ENCODE results near the gene CALHM2.

The CALHM2 gene

GRCh38 chr10:103475437-103475836 lies 23.3 kb upstream of the CALHM2 start:
- DNase-seq, result no peak

GRCh38 chr10:103474077-103474476 lies 21.9 kb upstream of the CALHM2 start:
- no peak for DNase-seq

DNA sequence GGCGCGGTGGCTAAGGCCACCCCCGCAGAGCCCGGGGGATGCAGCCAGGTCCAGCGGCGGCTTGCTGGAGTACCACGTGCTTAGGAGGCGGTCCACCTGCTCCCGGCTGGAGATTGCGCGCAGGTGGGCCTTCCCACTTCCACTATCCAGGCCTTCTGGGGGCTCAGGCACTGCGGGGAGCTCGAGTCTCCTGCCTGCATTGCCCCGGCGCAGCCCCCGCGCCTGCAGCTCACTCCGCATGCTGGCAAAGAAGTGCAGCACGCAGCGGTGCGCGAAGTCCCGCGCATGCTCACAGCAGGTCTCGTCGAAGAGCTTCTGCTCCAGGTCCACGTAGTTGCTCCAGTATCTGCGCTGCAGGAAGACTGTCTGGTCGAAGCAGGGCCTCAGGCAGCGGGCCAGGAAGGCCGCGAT lies 21.1 kb upstream of the CALHM2 start:
- DNase-seq, result no peak

- DNase-seq, result no peak
Observed at GRCh38 chr10:103472005-103472404, 19.8 kb upstream of the CALHM2 start.

- DNase-seq, result peak; percentile 25
Observed at GRCh38 chr10:103470761-103471653, 18.8 kb upstream of the CALHM2 start.

DNA sequence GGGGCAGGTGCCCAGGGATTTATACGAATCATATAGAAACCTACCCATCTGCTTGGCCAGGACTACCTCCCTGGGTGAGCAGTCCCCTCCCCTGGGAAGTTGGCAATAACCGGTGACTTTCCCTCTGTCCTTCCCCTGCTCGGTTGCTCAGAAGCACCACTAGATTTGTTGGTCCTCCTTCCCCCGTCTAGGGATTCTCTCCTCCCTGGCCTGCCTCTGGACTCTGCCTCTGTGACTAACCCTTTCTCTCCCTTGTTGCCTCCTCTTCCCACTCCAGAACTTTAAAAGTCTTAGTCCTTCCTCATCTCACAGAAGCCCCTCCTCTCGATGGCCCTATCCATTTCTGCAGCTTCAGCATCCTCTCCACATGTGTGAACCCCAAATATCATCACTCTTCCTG lies 17.0 kb upstream of the CALHM2 start:
- DNase-seq, result no peak

GRCh38 chr10:103467406-103467805 lies 15.2 kb upstream of the CALHM2 start:
- no peak for DNase-seq

DNA sequence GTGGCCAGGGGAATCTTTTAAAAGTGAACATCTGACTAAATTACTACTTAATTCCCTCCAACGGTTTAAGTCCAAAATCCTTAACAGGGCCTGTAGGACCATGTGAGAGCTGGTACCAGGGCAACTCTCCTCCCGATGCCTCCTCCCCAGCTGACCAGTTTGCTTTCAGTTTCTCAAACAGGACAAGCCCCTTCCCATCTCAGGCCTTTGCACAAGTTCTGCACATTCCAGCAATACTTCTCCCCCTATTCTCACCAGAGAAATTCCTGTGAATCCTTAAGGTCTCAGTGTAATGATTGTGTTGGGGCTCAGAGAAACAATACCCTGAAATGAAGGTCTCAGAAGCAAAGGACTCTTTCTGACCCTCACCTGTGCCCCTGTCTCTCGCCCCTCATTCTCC lies 14.6 kb upstream of the CALHM2 start:
- no peak for DNase-seq

GRCh38 chr10:103465411-103466179 lies 13.4 kb upstream of the CALHM2 start:
- no peak for DNase-seq

DNA sequence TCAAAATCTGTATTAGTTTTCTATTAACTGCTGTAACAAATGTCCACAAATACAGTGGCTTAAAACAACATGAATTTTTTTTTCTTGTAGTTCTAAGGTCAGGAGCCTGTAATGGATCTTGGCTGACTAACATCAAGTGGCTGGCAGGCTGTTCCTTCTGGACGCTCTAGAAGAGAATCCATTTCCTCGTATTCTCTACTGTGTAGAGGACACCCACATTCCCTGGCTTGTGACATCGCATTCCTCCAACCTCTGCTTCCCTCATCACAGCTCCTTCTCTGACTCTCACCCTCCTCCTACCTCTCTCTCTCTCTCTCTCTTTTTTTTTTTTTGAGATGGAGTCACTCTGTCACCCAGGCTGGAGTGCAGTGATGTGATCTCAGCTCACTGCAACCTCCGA lies 11.3 kb upstream of the CALHM2 start:
- DNase-seq, result no peak

DNA sequence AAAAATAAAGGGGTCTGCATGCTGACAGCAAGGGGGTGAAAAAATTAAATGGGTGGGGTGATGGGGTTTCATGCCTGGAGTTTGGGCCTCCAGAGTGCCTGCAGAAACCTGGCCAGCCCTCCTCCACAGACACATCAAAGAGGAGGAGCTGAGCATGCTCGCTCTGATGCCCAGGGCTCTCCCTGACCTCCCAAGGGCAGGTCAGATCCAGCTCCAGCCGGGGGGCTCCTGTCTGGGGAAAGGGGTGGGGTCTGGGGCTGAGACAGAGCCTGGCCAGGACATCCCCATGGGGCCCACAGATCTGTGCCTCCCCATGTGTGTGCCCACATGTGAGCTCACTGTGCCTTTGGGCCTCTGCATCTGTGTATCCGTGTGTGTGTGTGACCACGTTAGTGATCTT lies 7.4 kb upstream of the CALHM2 start:
- no peak for DNase-seq

- peak; percentile 16 for DNase-seq
Observed at GRCh38 chr10:103458720-103459119, 6.5 kb upstream of the CALHM2 start, which contains the start of gene CALHM1. CALHM1 (minus strand) TSS chr10:103458900; CDS start chr10:103458751, 149 bp downstream.

GRCh38 chr10:103457896-103458583 lies 5.9 kb upstream of the CALHM2 start:
- DNase-seq, result no peak

DNA sequence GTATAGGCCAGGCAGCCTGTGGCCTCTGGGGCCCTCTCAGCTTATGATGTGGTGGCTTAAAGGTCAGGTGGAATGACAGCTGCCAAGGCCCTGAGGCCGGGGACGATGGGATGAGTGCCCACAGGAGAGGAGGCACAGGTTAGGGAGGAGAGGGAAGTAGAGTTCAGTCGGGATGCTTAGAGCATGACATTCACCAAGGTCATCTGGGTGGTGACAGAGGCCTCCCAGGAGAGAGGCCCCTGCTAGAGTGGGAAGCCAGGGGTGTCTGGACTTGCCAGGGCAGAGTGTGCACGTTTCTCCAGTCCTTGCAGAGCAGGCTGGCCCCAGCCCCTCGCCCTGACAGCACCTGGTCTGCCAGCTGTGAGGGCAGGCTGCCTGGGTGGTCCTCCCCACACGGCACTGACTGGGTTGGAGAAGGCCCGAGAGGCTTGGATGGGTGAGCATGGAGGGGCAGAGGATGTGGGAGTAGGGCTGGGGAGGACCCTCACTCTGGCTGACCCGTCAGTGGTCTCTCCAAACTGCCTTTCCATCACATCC lies 5.1 kb upstream of the CALHM2 start:
- no peak for DNase-seq

GRCh38 chr10:103456074-103456660 lies 4.0 kb upstream of the CALHM2 start:
- no peak for DNase-seq

GRCh38 chr10:103455235-103455634 lies 3.1 kb upstream of the CALHM2 start:
- DNase-seq, result no peak

DNA sequence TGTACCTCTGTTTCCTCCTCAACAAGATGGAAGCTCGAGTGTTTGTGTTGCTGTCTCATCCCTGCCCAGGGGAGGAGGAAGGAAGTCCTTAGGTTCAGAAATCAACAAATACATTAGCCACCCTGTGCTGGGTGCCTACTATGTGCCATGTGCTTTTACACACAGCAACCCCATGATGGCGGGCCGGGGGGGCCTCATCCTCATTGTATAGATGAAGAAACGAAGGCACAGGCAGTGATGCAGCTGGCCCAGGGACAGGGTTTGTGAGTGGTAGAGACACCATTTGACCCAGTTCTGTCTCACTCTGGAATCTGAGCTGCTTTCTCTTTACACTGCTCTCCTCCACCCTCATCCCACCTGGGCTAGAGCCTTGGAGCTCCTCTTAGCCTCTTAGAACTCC lies 1.9 kb upstream of the CALHM2 start:
- no peak for DNase-seq

GRCh38 chr10:103452506-103453230 lies 498 bp upstream of the CALHM2 start:
- no peak for DNase-seq

- no peak for DNase-seq
Observed at GRCh38 chr10:103451091-103451813, 918 bp downstream of the CALHM2 start.

DNA sequence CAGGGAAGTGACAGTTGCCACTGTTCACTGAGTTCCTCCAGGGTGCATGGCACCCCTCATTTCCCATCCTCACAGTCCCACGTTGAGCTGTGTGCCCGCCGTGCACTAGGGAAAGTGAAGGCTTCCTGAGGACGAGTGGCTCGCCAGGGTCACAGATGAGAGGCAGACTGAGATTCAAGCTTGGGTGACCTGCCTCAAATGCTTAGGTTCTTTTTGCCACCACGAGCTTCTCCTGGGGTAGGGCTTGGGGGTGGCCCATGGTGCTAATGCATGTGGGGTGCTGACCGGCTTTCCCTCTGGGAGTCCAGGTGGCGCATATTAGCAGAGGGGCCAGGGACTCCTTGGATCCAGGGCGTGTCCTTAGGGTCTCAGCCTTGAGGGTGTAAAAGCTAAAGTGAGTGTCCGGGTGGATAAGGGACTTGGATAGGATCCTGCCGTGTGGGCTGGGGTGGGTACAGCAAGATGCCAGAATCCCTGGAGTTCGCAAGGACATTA lies 1.9 kb downstream of the CALHM2 start:
- no peak for DNase-seq

Data from NCI-H526 treated with DMSO at 0.1 percent for 48 hours (cell line).